OCI-LY7 (cell line): ENCODE measurements around the gene CEP20.

Source experiments
- CTCF ChIP-seq: fragments of 200-600 bp; sonication (generic); conservative IDR thresholded peaks from 2 replicates; pipeline ENCODE4 v1.5.1; 2014; ENCODE audit warnings: mild to moderate bottlenecking, antibody characterized with exemption, low read length, moderate library complexity, mixed read lengths
- EZH2phosphoT487 ChIP-seq: fragments of 200-600 bp; sonication (generic); IDR thresholded peaks from 2 replicates; pipeline ENCODE4 v1.6.1; 2018; ENCODE audit warnings: low read depth, borderline replicate concordance, mild to moderate bottlenecking, mixed run types, antibody characterized with exemption, low read length, moderate library complexity, mixed read lengths

DNA sequence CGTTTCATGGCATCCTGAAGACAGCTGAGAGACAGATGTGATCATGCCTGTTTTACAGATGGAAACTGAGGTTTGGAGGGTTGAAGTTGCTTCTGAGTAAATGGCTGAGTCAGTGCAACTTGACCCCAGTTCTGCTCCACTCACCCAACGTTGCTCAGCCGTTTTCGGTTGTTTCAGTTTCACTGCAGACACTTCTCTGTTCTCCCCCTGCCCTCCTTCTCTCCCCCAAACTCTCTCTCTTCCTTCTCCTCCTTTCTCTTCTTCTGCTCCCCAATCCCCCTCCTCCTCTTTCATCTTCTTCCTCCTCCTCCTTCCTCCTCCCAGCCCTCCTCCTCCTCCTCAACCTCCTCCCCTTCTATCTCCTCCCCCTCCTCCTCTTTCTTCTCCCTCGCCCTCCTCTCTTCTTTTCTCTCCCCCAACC, 9.4 kb upstream of the CEP20 start:
- TF ChIP-seq CTCF, result no peak
- TF ChIP-seq EZH2phosphoT487, result no peak
